CD4-positive, alpha-beta T cell treated with Interleukin-1 beta for 1 hour (primary cell): ENCODE measurements around the gene FBXW7.

Experiments used
- DNase-seq, 2 donors: peaks; one replicate each; pipeline ENCODE4 v3.0.0-alpha.2; 2020 to 2022

FBXW7 gene

GRCh38 chr4:152544533-152544932 is 8.6 kb upstream of the FBXW7 start:
- DNase-seq: peak in 1 of 2 donors; percentile 27

DNA sequence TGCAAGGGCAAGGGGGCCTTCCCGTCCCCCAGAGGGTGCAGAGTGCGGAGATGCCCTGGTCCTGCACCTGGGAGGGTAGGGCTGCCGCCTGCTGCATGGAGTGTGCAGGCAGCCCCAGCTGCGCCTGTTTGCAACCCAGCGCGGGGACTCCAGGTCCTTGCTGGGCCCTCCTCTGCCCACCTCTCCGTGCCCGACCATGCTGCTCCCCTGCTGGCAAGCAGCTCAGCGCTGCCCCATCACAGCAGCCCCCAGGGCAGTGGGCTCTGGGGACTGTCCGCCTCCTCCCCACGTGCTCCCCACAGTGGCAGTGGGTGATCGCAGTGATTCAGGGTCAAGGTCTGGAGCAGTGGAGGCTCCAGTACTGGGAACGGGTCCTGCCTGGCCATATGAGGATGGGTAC is 5.0 kb upstream of the FBXW7 start:
- no peak for DNase-seq

DNA sequence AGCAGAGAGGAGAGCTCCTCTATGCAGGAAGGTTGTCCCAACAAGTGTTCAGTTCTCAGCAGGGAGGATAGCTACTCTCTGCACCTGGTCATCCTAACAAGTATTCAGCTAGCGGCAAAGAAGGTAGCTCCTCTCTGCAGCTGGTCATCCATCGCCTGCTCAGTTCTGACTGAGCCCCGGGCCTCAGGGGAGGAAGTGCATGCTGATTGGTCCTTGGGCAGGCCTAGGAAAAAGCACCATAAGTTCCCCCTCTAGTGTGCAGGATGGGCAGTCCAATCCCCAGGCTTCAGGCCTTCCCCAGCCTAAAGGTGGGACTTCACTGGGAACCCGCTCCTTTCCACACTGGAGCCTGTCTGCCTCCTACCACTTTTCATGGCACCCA is 4.4 kb upstream of the FBXW7 start:
- no peak for DNase-seq

DNA sequence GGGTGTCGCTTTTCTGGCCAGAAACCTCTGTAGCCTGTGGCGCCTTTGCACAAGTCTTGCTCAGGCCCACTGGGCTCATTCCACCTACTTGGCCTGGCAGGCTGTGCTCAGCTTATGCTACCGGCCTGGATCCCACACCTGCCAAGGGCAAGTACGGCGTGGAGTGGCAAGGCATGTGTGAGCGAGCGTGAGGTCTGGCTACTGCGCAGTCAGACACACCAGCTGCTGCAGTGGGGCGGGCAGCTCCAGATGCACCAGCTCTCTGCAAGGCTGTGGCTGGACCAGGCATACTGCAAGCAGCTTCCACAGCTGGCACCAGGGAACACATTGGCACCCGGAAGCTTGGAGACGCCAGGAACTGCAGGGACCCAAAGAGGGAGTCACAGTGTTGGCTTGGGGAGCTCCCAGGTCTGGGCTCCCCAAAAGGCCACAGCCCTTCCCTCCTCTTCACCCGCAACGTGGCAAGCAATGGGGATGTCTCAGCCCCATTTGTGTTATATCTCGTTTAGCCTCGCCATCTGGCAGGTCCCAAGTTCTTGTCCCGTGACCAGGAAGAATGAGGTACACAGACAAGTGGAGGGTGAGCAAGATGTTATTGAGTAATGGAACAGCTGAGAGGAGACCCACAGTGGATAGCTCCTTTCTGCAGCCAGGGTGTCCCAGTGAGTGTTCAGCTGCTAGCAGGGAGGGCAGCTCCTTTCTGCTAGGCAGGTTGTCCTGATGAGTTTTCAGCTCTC is 3.8 kb upstream of the FBXW7 start:
- DNase-seq: no peak

GRCh38 chr4:152537881-152538280 is 2.0 kb upstream of the FBXW7 start:
- peak in 1 of 2 donors; percentile 23 for DNase-seq

DNA sequence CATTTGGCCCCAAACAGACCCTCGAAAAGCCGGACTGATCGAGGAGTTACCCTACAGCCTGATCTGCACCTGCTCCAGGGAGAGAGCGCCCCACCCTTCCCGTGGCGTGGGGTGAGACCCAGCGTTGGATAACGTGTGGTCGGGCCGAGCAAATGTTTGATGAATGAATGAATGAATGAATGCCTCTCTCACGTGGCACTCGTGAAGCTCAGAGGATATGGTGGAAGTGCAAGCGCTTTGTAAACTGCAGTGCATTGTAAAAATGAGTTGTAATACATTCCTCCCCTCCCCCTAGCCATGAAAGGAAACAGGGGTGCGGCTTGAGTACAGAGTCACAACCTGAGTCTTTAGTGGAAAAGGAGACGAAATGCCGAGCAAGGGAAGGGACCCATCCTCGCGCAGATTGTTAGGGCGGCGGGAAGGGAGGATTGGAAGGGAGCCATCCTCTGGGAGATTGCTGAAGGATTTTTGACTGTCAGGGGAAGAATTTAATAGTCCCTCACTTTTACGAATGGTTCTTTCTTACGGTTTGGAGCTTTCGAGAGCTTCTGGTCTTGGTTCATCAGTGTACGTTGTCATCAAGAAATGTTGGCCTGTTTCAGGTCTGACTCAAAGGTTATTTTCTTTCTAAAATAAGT is 772 bp upstream of the FBXW7 start:
- DNase-seq: peak; percentile 76 to 80

- DNase-seq: peak; percentile 12 to 16
Observed at GRCh38 chr4:152535360-152535902, 461 bp downstream of the FBXW7 start.

- DNase-seq: peak; percentile 49 to 52
Observed at GRCh38 chr4:152534541-152535359, 1.1 kb downstream of the FBXW7 start.

DNA sequence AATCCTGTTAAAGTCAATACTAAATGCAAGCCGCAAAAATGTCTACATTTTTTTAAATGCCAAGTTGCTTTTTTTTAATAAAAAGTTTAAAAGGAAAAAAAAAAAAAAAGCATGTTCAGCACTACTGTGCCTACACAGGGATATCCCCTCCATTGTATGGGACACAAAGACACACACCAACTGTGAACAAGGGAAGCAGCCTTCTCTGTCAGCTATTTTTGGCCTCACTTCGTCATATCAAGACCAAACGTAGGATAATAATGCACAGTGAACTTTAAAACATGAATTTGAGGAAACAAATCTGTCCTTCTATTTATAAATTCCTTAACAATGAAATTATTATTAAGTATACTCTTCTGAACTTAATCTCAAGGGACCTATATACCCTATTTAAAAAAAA is 4.4 kb downstream of the FBXW7 start:
- DNase-seq: no peak

GRCh38 chr4:152530600-152530999 is 5.3 kb downstream of the FBXW7 start:
- DNase-seq: no peak

DNA sequence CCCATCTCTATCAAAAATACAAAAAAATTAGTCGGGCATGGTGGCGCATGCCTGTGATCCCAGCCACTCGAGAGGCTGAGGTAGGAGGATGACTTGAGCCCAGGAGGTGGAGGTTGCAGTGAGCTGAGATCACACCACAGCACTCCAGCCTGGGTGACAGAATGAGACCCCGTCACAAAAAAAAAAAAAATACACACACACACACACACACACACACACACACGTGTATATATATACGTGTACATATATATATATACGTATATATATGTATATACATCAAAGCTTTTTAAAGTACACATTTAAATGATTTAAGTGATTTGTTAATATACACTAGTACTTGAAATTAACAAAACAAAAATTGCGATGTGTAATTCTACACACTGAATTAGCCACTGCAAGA is 6.0 kb downstream of the FBXW7 start:
- DNase-seq: no peak

- DNase-seq: no peak
Observed at GRCh38 chr4:152528060-152528459, 7.8 kb downstream of the FBXW7 start.

DNA sequence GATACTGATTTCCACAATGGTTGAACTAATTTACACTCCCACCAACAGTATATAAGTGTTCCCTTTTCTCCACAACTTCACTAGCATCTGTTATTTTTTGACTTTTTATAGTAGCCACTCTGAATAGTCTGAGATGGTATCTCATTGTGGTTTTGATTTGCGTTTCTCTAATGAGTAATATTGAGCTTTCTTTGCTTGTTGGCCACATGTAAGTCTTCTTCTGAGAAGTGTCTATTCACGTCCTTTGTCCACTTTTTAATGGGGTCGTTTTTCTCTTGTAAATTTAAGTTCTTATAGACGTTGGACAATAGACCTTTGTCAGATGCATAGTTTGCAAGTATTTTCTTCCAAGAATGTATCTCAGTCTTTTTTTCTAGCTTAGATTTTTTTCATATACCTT is 10.0 kb downstream of the FBXW7 start:
- no peak for DNase-seq

DNA sequence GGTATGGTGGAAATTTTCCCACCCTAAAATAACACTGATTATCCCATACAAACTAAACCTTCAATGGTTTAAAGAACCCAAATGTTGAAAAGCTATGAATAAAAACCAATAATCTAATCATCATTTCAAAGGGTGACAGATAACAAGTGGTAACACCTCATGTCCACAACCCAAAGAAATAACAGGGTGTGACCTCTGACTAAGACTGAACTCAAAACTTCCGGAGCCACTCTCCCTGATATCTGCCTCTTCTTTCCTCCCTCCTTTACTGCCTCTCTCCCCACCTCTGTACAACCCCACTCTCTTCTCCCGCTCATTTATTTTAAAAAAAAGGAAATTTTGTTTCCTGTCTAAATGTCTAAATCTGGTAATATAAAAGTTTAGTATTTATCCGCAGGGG is 11.5 kb downstream of the FBXW7 start:
- DNase-seq: peak in 1 of 2 donors; percentile 25

DNA sequence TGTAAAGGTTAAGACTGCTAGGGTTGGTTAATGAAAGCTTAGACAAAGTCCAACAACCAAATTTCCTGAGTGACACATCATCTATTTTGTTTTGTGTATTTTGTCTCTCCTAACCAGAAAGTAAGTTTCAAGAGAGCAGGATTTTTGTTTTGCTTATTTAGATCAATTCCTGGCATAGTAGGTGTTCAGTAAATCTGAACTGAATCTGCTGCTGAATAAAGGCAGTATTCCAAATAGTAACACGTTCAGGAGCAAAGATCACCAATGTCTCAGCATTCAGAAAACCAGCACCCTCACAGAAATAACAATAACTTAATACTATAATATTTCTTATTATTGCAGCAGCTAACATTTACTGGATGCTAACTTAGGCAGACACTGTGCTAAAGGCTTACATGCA is 12.2 kb downstream of the FBXW7 start:
- DNase-seq: no peak

DNA sequence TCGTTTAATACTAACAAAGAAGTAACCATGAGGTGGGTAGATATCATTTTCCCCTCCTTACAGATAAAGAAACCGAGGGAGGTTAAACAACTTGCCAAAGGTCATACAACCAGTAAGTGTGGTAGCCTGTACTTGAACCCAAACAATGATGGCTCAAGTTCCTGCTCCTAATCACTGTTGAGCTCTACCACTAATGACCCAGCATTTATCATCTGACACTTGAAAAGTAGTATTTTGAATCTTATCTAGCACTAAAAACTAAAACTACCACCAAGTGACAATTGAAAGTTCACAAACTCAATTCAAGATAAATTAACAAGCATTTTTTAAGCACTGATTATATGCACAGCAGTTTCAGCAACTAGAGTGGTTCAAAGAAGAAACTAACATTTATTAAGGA is 13.1 kb downstream of the FBXW7 start:
- no peak for DNase-seq

- no peak for DNase-seq
Observed at GRCh38 chr4:152522245-152522644, 13.6 kb downstream of the FBXW7 start.

DNA sequence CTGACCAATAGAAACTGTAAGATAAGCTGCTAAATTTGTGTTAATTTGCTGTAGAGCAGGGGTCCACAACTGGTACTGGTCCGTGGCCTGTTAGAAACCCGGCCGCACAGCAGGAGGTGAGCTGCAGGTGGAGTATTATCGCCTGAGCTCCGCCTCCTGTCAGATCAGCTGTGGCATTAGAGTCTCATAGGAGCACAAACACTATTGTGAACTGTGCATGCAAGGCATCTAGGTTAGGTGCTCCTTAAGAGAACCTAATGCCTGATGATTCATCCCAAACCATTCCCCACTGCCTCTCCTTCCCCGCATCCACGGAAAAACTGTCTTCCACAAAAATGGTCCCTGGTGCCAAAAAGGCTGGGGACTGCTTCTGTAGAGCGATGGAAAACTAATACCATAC is 19.7 kb downstream of the FBXW7 start:
- no peak for DNase-seq

DNA sequence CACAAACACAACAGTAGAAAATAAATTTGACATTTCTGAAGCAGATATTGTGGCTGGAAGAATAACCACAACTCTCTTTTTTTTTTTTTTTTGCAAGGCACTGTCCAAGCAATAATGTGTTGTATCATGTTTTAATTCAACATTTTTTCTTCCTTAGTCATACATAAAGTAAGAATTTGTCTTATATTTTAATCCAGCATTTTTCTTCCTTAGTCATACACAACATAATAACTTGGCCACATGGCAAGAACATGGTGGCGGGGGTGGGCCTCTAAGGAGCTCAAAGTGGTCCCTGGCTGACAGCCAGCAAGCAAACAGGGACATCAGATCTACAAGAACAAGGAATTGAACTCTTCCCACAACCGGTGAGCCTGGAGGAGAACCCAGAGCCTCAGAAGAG is 20.2 kb downstream of the FBXW7 start:
- no peak for DNase-seq

- no peak for DNase-seq
Observed at GRCh38 chr4:152514356-152514755, 21.5 kb downstream of the FBXW7 start.

GRCh38 chr4:152513078-152513477 is 22.8 kb downstream of the FBXW7 start:
- no peak for DNase-seq

DNA sequence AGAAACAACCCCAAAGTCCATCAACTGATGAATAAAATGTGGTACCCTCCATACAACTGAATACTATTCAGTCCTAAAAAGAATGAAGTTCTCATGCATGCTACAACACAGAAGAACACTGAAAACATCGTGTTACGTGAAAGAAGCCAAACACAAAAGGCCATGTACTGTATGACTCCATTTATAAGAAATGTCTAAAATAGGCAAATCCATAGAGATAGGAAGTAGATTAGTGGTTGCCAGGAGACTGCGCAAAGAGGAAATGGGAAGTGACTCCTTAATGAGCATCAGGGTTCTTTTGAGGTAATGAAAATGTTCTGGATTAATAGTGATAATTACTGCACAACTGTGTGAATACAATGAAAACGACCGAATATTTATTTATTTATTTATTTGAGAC is 23.4 kb downstream of the FBXW7 start:
- no peak for DNase-seq

DNA sequence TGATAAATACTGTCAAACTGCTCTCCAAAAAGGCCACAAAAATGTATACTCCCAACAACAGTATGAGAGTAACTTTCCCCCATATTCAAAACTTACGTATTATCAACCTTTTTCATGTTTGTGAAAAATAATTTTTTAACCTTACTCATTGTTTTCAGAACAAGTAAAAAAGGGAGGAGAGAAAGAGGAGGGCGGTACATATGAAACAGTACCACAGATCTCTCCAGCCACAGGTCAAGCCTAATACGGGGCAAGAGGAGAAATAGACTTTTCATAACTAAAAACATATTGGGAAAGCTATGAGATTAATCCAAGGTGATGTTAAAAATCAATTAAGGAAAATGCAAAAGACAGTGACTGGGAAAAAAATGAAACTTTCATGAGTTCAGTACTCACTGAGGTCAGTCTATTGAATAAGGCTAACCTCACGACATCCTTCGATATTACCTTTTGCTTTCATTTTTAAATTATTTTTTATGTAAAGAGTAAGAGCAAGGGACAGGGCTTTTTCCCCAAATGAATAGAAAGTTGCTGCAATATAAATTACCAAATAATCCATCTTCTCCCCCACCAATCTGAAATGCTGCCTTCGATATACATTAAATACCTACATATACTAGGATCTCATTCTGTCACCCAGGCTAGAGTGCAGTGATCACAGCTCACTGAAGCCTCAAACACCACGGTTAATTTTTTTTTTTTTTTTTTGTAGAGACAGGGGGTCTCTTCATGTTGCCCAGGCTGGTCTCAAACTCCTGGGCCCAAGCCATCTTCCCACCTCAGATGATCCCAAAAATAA is 25.3 kb downstream of the FBXW7 start:
- DNase-seq: peak in 1 of 2 donors; percentile 21
